ENCODE data around the gene CUTA. TPM values are rescaled to one million over a fixed set of nuclear protein-coding genes. Genes with fewer than 3 reads are reported as not detected.

The CUTA gene
- total and polyA plus RNA-seq, 2 of the 13 experiments (the other 11 are each of a cell fraction or from before 2014, with no cell fraction given): 170 to 180 TPM

DNA sequence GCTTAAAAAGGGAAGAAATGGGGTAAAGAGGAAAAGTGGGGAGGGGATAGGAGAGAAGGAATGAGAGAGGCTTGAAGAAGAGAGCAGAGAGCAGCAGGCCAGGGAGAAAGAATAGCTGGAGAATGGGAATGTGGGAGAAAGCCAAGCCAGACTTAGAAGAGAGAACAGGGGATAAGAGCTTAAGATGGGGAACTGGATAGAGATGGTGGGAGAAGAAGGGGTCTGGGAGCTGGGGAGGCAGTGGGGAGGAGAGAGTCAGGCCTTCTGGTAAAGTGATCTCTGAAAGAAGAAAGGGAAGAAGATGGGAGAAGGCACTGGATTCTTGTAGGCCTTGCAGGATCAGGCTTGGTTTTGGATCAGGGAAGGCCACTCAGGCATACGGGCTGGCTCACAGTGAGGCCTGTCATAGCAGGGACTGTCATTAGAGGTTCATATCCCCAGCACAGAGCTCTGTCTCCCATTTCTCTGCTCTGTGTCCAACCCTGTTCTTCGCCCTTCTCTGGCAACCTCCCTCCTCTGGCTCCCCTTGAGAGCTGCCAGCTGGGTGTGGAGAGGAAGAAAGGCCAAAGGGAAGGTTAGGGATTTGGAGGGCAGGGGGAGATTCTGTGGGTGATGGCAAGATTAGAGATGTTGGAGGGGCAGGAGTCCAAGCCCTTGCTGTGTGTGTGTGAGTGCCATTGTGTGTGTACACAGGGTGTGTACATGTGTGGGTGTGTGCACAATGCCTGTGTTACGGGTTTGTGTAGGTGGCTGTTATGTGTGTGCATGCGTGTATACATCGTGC, 11.3 kb upstream of the CUTA start (continued):
- TF ChIP-seq SNAPC4 (CRISPR knock-in tag; IDR thresholded peaks at IDR 0.05): no peak
- TF ChIP-seq PCBP2 (optimal IDR thresholded peaks at IDR 0.05; ENCODE audit: low read depth, low read length, poor library complexity, severe bottlenecking): peak; percentile 68
- TF ChIP-seq XBP1 (CRISPR knock-in tag; IDR thresholded peaks at IDR 0.05): no peak
- TF ChIP-seq RARA (CRISPR knock-in tag; IDR thresholded peaks at IDR 0.05): no peak
- 0 out of 2 replicates have a peak, but pooled peaks have one; percentile 16 for TF ChIP-seq ZNF414 (CRISPR knock-in tag; IDR thresholded peaks at IDR 0.05)
- TF ChIP-seq, protein P1, sequence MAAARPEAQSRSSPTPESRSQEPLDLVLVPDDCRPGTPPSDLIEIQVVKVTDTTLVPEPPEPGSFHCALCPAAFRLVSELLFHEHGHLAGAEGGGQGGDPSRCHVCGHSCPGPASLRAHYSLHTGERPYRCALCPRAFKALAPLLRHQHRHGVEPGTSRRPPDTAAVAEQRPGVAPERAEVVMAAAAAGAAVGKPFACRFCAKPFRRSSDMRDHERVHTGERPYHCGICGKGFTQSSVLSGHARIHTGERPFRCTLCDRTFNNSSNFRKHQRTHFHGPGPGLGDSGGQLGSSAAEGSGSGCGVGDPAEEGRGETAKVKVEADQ (CRISPR knock-in tag; IDR thresholded peaks at IDR 0.05; ENCODE audit: borderline replicate concordance): 0 out of 2 replicates have a peak, but pooled peaks have one; percentile 46
- TF ChIP-seq ZNF44 (CRISPR knock-in tag; IDR thresholded peaks at IDR 0.05): peak; percentile 53; the same call in 1 of the 2 replicates
- TF ChIP-seq ARID4A (CRISPR knock-in tag; IDR thresholded peaks at IDR 0.05; ENCODE audit: borderline replicate concordance): no peak; the same call in 1 of the 2 replicates
- TF ChIP-seq ZNF883 (CRISPR knock-in tag; IDR thresholded peaks at IDR 0.05; ENCODE audit: not compliant biosample characterization): peak; percentile 27
- TF ChIP-seq, protein P2, sequence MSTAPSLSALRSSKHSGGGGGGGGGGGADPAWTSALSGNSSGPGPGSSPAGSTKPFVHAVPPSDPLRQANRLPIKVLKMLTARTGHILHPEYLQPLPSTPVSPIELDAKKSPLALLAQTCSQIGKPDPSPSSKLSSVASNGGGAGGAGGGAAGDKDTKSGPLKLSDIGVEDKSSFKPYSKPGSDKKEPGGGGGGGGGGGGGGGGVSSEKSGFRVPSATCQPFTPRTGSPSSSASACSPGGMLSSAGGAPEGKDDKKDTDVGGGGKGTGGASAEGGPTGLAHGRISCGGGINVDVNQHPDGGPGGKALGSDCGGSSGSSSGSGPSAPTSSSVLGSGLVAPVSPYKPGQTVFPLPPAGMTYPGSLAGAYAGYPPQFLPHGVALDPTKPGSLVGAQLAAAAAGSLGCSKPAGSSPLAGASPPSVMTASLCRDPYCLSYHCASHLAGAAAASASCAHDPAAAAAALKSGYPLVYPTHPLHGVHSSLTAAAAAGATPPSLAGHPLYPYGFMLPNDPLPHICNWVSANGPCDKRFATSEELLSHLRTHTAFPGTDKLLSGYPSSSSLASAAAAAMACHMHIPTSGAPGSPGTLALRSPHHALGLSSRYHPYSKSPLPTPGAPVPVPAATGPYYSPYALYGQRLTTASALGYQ (CRISPR knock-in tag; IDR thresholded peaks at IDR 0.05): no peak
- 0 out of 2 replicates have a peak, but pooled peaks have one; percentile 34 for TF ChIP-seq ZKSCAN5 (CRISPR knock-in tag; IDR thresholded peaks at IDR 0.05)
- TF ChIP-seq NR2F2 (IDR thresholded peaks at IDR 0.05; ENCODE audit: borderline replicate concordance, low read depth): no peak
- TF ChIP-seq ZNF326 (CRISPR knock-in tag; IDR thresholded peaks at IDR 0.05; ENCODE audit: borderline replicate concordance): no peak

Data from HepG2 (cell line).